Activated gamma-delta T cell treated with anti-CD3 and anti-CD28 coated beads, Interleukin-2, amount 50 U/mL, for 16 hours (primary cell): Measurements from ENCODE around the gene STK17A.
"Not testable (repeated sequence)": the region's sequence is repeated elsewhere in the genome, so short reads cannot be mapped to it uniquely, and the experiment has no call there.

Experiments used
- DNase-seq: peaks from one replicate; pipeline ENCODE4 v3.0.0-alpha.2; 2020; ENCODE audit warnings: low read depth

The STK17A gene

DNA sequence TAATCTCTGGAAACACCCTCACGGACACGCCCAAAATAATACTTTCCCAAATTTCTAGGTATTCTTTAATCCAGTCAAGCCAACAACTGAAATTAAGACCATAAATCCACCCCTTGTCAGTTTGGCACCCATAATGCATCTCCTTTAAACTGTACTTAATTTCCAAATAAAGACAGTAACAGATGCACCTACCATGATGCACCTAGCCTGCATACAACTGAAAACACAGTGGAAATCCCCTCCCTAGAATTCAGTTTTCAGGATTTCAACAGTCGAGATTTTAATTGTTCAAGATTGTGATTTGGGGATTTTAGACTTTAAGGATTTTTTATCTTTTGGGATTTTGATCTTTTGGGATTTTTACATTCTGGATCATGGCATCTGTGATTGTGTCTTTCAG is 17.1 kb downstream of the STK17A start:
- DNase-seq: no peak

DNA sequence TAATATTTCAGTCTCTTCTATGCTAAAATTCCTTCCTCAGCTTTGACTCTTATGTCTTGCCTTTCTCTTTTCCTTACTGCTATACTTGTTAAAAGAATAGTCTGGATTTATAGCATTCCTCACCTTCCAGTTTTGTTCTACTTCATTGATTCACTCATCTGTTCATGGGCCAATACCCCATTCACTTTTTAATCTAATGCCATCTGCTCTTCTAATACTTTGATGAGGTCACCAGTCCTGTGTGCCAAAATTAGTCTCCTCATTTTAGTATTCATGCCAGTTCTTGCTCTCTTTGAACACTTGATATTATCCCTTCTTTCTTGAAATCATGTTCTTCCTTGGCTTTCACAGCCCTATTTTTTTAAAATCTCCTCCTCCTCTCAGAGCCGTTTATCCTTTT is 19.3 kb downstream of the STK17A start:
- DNase-seq: no peak

DNA sequence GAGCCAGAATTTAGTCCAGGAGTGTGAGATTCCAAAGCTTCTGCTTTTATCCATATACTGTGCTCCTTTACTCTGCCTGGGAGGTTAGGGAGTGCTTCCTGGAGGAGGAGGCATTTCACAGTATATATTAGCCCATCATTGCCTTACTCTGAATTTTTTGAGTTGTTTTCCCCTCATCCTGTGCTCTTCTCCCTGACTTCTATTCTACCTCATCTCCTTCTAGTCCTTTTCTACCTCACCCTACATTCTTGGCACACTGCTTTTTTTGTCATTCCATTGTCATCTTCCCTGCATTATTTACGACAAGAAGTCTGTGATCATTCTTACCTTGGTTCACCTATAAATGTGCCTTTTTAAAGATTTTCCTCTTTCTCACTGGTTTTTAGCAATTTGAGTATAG is 21.3 kb downstream of the STK17A start:
- DNase-seq: no peak

DNA sequence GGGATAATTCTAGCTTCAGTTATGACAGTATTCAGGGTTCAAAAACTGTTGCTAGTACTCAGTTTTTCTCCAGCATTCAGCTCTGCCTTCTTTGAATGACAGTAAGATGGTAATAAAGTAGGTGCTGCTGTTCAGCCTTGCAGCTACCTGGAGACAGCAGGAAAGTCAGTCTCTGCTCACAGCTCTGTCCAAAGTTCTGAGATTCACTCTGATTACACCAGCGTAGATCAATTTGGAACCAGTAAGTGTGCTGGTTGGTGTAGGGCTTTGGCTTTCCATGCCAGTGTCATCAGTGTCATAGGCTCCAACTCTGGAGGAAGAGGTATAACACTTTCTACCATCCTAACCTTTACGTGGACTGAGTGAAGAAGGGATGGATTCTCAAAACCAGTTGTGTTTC is 26.2 kb downstream of the STK17A start:
- no peak for DNase-seq

DNA sequence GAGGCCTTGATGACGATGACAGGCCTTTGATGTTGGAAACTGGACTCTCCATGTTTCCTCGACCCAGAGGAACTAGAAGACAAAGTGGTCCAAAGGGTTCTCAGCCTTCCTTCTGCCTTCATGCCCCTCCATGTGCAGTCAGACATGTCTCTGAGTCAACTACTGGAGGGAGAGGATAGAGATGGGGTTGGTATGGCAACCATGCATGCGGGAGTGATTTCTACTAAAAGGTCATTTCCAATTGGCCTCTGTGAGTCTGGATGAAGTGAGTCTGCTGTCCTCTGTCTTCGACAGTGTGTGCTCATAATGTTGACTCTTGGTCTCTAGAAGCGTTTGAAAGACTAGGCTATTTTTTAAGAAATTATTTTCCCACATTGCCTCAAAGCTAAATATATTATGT is 29.2 kb downstream of the STK17A start:
- DNase-seq: no peak

DNA sequence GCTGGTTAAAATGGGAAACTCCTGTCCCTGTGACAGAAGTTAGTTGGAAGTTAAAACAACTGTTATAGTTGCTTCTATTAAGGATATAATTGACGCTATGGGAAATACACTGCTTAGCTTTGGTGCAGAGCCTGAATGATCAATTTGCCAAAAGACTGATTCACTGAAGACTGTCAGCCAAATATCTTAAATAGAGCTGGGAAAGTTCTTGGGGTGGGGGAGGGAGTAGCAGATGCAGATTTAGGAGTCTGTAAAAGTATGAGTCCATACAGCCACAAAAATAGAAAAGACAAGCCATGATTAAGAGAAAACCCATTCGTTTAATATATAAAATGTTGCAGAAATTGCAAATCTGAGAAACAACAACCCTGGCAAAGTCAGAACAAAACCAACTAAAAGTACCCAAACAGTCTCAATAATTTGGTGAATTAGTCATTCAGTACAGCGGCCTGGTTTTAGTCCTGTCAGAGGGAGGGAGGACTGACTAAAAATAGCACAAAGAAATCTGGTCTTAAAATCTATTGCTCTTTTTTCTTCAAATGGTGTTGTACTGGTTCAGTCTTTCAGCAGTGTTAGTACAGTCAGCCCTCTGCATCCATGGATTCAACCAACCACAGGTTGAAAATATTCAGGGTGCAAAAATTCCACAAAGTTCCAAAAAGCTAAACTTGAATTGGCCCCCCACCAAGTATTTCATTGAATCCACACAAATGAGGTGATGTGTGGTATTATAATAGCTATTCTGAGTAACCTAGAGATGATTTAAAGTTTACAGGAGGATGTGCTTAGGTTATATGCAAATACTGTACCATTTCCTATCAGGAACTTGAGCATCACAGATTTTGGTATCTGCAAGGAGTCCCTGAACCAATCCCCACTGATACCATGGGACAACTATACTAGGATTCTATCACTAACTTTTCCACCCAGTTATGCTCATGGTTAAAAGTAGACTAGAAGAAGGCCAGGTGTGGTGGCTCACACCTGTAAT is 30.0 kb downstream of the STK17A start:
- DNase-seq: no peak

DNA sequence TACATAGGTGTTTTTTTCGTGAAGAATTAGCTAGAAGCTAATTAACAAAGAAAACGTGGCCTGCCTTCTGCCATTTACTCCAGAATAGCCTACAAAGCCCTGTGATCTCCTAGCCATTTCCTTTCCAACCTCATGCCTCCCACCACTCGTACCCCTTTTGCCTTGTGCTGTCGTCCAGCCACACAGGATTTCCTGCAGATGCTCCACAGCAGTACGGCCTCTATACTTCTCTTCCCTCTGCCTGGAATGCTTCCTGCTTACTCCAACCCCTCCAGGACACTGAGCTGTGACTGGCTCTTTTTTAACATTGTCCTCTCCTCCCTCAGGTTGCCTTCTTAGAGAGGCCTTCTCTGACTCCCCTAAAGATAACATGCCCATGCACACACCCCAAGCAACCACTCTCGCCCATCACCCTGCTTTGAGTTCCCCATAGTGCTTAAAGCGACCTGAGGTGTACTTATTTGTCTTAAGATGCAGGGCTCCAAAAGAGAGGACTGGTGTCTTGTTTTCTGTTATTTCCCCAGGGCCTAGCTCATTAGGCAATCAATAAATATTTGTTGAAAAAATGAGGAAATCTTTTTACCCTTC is 32.7 kb downstream of the STK17A start:
- no peak for DNase-seq

DNA sequence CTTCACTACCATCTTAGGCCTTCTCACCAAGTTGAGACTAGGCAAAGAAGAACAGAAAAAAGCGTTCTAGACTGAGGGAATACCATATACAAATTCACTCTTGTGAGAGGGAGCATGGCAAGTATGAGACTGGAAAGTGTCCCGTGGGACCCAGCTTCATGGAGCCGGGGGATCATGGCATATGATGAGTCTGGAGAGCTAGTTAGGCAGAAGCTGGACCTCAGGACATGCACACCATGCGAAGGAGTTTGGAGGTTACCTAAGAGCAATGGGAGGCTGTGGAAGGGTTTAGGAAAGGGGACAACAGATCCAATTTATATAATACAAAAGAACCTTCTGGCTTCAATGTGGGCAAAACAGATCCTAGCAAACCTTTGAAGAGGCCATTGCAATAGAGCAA is 34.1 kb downstream of the STK17A start:
- no peak for DNase-seq

DNA sequence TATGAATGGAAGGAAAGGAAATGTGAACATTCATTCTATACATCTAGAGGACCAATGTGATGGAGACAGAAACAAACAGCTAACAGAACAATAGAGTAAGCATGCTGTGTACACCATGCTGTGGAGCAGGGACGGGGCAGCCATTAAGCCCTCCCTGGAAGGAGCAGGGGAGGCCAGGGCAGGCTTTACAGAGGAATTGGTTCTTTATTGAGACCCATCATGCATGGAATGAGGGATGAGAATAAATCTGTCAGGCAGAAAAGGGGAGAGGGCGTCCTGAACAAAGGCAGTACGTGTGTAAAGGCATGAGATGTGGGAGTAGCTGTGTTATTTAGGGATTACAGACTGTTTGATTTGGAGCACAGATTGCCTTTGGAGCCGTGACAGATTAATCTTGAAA is 35.2 kb downstream of the STK17A start:
- no peak for DNase-seq

DNA sequence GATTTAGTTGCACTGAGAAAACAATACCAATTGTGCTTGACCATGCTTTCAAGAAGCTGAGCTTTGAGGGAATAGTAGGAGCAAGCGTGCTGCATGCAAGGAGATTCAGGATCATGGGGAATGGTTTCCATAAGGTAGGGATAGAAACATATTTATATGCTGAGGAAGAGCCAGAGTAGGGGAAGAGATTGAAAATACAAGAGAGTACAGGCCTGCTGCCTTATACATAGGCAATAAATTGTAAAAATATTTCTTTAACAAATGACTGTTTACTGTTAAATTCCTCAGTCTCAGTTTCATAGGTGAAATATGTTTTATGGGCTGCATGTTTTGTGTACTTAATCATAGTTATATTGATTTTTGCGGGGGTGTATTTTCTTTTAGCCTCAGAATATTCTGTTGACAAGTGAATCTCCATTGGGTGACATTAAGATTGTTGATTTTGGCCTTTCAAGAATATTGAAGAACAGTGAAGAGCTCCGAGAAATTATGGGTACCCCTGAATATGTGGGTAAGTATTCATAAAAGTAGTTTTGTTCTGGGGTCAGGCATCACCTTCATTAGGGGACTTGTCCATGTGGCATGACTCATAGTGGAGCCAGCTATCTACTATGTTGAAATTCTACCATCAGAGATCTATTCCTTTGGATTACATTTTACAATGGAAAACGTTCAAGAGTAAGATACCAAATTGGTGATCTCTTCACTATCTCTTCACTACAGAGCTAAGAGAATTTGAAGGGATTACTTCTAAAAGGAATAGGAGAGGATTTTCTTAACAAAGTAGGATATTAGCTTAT is 36.5 kb downstream of the STK17A start:
- no peak for DNase-seq

DNA sequence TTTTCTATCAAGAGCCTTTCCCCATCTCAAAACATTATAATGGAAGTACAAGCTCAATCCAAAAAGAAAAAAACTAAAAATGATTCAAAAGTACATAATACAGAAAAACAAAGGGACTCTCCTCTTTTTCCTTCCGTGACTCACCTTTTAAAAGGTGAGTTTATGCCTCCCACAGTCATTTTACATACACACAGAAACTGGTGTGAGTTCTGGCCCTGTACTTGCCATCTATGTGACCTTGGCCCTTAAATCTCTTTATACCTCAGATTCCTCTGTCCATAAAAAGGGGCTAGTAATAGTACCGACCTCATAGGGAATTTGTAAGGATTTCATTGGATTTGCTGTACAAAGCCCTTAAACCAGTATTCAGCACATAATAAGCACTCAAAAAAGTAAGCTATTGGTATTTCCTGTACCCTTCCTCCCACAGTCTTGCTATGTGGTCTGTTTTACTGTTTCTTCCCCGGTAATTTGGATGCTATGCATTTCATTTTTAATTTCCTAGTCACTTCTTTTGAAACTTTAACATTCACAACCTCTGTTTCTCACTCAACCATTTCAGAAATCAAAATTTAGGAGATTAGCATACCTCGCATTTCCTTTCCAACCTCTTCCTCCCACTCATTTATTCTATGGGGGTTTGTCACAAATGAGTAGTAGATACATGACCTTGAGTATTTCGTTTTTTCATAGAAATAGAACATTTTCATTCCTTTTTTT is 39.0 kb downstream of the STK17A start:
- DNase-seq: no peak

DNA sequence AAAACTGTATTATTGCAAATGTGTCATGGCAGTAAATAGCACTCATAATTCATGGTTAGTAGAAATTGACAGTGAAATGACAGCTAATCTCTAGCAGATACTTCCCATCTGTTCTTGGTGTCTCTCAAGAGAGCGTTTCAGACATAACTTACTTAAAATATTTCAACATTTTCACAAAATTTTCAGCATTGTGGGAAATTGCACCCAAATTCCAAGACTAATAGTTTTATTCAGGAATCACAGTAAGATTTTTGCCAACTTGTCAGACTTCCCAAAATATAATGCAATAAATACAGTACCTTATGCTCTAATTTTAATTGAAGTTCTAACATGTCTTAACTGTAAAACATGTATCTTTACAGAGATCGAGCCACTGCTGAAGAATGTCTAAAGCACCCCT is 41.2 kb downstream of the STK17A start:
- no peak for DNase-seq

DNA sequence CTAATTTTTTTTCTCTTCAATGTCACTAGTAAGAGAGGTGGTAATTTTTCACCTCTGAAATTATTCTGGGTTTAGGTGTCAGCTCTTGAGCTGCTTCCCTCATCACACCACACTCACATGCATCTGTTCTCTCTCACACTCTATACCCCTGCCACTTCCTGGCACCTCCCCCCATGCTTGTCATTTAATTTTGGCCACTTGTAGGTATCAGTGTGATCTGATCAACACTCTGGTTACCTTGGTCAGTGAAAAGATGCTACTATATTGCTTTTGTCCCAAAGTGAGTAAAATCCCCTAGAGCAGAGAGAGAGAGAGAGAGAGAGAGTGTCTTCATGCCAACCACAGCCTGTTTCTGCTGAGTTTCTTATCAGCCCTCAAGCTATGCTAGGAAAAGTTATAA is 42.5 kb downstream of the STK17A start:
- DNase-seq: peak; percentile 50

DNA sequence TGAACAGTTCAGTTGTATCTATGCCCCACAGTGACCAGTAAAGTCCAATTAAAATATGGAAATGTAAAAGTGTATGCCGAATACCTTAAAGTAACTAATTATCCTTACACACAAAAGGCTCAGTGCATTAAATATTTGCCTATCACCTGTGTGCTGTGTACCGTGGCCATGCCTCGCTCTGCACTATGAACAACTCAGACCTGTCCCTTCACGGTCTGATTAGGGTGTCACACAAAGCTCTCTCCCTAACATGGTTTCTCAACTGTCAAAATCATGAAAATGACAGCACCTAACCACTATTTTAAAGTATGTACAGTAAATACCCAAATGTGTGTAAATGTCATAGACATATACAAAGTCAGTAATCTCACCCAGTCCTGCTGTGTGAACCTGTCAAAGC is 43.1 kb downstream of the STK17A start:
- no peak for DNase-seq

DNA sequence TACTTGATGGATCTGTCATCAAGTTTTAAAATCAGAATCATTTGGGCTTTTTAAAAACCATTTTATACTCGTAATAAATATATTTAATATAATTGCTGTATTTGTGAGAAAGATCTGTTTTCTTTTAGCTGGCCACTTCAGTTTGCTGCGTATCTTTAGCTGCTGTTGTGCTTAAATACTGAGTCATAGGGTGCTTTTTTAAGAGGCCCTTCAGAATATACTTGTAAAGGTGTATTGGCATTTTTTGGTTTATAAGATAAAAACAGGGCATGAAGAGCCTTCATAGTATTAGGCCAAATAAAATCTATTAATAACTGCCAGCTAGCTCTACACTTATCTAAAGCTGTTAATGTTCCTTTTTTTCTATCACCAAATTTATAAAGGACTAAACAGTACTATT is 43.8 kb downstream of the STK17A start:
- no peak for DNase-seq

DNA sequence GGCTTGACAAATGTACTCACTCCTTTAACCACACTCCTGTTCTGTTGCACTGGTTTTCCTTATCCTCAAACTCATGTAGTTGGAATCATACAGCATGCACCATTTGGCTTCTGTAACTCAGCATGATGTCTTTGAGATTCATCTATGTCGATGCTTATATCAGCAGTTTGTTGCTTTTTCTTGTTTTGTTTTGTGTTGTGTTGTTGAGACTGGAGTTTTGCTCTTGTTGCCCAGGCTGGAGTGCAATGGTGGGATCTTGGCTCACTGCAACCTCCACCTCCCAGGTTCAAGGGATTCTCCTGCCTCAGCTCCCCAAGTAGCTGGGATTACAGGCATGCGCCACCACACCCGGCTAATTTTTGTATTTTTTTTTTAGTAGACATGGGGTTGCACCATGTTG is 44.9 kb downstream of the STK17A start:
- not testable (repeated sequence) for DNase-seq

DNA sequence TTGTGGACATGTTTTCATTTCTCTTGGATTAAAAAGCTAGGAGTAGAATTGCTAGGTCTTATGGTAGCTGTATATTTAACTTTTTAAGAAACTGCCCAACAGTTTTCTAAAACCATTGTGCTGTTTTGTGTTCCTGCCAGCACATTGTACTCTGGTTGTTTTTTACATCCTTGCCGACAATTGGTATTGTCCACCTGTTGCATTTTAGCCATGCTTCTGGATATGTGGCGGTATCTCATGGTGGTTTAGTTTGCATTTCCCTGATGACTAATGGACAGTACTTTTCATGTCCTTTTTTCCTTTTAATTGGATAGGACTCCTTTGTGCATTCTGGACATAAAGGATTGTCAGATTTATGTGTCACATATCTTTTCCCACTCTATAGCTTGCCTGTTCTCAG is 45.5 kb downstream of the STK17A start:
- no peak for DNase-seq

DNA sequence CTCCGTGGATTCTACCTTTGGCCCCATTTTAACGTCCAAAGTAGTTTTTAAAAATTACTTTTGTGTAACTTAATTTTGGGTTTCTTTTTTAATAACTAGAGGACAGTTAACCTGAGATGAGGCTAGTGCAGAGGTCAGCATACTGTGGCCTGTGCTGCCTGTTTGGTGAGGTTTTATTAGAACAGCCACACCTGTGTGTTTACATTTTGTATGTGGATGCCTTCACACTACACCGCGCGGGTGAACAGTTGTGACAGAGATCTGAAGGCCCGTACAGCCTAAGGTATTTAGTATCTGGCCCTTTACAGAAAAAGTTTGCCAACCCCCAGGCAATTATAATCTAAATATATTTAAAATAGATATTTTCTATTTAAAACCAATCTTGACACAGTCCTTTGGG is 46.9 kb downstream of the STK17A start:
- DNase-seq: no peak

DNA sequence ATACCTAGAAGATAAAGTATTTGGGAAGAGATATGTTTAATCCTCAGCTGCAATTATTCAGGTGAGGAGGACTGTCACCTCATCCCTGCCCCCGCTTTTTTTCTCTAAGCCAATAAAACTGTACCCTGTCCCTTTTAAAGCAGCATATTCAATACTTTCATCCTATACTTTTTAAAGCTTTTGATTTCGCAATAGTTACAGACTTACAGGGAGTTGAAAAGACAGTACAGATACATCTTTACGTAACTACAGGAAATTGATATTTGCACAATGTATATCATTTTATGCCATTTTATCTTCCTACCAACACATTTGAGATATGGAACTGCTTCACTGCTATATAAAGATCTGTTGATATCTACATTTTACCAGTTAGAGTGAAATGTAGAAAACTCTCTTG is 47.6 kb downstream of the STK17A start:
- DNase-seq: no peak

DNA sequence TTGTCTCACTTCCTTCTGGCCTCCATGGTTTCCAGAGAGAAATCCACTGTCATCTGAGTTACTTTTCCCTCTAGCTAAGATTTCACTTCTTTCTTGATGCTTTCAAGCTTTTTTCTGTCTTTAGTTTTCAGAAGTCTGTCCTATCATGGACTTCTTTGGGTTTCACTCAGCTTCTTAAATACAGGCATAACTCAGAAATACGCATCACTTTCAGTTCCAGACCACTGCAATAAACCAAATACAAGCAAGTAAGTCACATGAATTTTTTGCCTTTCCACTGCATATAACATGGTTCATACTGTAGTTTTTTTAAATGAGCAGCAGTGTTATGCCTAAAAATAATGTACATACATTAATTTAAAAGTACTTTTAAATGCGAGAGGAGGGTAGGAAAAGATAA is 48.7 kb downstream of the STK17A start:
- no peak for DNase-seq

DNA sequence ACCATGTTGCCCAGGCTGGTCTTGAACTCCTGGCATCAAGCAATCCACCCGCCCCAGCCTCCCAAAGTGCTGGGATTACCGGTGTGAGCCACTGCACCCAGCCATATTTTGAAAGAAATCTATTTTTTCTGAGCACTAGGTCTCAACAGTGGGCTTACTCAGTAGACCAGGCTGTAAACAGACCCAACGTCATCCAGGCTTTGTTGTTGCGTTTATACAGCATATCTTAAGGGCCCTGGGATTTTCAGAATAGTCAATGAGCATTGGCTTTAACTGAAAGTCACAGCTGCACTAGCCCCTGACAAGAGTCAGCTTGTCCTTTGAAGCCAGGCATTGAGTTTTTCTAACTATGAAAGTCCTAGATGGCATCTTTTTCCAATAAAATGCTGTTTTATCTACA is 49.8 kb downstream of the STK17A start:
- no peak for DNase-seq

DNA sequence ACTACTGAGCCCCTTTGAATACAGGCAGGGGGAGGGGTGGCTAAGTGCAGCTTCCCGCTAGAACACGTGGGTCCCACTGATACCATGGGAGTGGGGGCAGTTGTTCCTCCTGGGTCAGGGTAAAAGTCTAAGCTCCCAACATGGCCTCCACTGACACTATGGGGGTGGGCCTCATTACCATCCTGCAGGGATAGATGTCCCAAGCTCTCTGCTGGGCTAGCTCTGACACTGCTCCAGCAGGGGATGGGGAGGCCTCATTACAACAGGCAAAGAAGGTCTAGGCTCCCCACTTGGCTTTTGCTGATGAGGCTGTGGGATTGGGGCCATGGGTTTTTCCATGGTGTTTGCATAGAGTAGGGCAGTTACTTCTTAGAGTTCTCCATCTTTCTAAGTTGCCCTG is 51.5 kb downstream of the STK17A start:
- no peak for DNase-seq
